ENCODE measurements around the gene KANSL1. TPM values are rescaled to one million over a fixed set of nuclear protein-coding genes. Genes with fewer than 3 reads are reported as not detected.
"Not testable (repeated sequence)": the region's sequence is repeated elsewhere in the genome, so short reads cannot be mapped to it uniquely, and the experiment has no call there.

KANSL1 gene
- total RNA-seq, 1 donor = 216 TPM

DNA sequence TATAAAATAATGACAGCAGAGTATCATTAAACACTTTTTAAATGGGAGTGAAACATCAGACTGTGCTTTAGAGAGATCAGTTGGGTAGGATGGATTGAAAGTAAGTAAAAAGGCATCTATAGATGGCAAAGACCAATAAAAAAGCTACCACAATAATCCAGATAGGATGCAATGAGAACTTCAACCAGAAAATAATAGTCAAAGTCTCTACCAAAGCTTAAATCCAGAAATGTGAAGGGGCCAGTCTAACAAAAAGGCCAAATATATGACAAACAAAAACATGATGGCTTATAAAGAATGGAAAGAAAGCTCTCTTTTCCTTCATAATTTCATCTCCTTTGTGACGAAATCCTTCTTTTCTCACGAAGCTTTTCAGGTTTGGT is 12.3 kb downstream of the KANSL1 start:
- Histone ChIP-seq H3K27me3 (ENCODE audit: insufficient read depth, low read length) (no peaks in the 10 kb centered on the region), H3K9me3 (ENCODE audit: low read depth, low read length) (no peaks in the 10 kb centered on the region), H3K4me1 (ENCODE audit: insufficient read depth, low read length) (peaks cover 75% of the 10 kb centered on the region), H3K4me3 (ENCODE audit: low read length) (no peak overlapping the region)

DNA sequence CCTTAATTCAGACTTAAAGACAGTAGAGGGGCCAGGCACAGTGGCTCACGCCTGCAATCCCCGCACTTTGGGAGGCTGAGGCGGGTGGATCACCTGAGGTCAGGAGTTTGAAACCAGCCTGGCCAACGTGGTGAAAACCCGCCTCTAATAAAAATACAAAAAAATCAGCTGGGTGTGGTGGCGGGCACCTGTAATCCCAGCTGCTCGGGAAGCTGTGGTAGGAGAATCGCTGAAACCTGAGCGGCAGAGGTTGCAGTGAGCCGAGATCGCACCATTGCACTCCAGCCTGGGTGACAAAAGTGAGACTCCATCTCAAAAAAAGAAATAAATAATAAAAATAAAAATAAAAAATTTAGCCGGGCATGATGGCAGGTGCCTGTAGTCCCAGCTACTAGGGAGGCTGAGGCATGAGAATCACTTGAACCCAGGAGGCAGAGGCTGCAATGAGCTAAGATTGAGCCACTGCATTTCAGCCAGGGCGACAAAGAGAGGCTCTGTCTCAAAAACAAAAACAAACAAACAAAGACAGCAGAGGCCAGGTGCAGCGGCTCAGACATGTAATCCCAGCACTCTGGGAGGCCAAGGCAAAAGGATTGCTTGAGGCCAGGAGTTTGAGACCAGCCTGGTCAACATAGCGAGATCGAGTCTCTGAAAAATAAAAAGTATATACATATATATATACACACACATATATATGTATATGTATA is 12.9 kb downstream of the KANSL1 start:
- not testable (repeated sequence) for H3K27me3 ChIP-seq (ENCODE audit: insufficient read depth, low read length); H3K4me3 ChIP-seq (ENCODE audit: low read length); H3K9me3 ChIP-seq (ENCODE audit: low read depth, low read length)
- H3K4me1 ChIP-seq (ENCODE audit: insufficient read depth, low read length) = peaks cover 75% of the 10 kb centered on the region

DNA sequence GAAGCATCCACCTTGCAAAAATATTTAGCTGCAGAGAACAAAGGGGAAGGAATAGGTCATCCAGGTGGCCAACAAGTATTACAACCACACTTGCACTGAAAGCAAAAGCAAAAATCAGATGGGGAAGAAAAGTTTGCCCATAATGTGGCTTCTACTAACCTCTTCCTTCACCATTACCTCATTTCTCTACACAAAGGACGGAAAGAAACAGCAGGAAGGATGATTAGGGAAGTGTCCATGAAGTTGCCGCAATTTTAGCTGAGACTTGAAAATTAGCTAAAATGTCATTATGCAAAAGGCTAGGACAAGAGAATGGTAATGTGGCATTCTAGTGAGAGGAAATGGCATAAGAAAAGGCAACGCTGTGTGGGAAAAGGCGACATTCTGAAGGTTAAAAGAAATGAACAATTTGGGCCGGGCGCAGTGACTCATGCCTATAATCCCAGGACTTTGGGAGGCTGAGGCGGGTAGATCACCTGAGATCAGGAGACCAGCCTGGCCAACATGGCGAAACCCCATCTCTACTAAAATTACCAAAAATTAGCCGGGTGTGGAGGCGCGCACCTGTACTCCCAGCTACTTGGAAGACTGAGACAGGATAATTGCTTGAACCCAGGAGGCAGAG is 13.7 kb downstream of the KANSL1 start:
- peaks cover 69% of the 10 kb centered on the region for H3K4me1 ChIP-seq (ENCODE audit: insufficient read depth, low read length)
- H3K27me3 ChIP-seq (ENCODE audit: insufficient read depth, low read length) = no peaks in the 10 kb centered on the region
- H3K4me3 ChIP-seq (ENCODE audit: low read length) = no peak overlapping the region
- no peaks in the 10 kb centered on the region for H3K9me3 ChIP-seq (ENCODE audit: low read depth, low read length)

DNA sequence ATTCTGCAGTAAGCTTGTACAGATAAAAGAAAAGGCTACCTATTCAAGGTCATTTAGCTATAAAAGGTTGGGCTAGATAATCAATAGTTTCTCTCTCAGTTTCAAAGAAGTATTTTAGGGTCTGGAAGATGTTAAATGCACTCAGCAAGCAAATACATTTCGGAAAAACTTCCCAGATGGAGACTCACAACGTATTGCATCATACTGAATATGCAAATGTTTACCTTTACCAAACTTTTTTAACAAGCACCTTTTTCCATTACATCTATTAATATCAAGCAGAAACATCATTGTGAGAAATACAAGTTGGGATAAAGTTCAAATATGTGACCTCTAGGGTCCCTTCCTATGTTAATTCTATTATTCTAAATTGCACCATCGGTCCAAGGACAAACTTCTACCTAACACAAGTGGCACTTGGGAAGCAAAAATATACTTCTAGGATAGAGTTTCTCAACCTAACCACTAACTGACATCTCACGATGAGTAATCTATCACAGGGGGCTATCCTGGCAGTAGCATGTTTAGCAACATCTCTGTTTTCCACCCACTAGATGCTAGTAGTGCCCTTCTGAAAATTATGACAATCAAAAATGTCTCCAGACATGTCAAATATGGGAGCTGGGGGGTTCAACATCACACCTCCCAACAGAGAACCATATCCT is 14.5 kb downstream of the KANSL1 start:
- Histone ChIP-seq H3K27me3 (ENCODE audit: insufficient read depth, low read length) (no peaks in the 10 kb centered on the region), H3K4me3 (ENCODE audit: low read length) (no peak overlapping the region), H3K4me1 (ENCODE audit: insufficient read depth, low read length) (peaks cover 65% of the 10 kb centered on the region), H3K9me3 (ENCODE audit: low read depth, low read length) (no peaks in the 10 kb centered on the region)

DNA sequence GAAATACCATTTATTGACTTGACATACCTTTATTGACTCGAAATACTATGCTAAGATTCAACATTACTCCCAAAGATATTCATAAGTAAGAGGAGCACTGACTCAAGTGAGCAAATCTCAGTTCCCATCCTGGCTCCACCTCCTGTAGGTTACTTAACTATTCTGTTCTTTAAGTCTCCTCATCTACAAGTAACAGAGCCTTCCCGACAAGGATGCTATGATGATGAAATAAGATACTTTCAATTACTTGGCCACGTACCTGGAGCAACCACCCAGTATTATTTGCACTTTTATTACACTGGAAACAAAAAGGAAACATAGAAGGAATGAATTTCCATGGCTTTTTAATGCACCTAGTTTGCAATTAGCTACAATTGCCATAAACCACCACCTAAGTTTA is 16.3 kb downstream of the KANSL1 start:
- peaks cover 54% of the 10 kb centered on the region for H3K4me1 ChIP-seq (ENCODE audit: insufficient read depth, low read length)
- no peaks in the 10 kb centered on the region for H3K27me3 ChIP-seq (ENCODE audit: insufficient read depth, low read length)
- no peak overlapping the region for H3K4me3 ChIP-seq (ENCODE audit: low read length)
- H3K9me3 ChIP-seq (ENCODE audit: low read depth, low read length) = no peaks in the 10 kb centered on the region

DNA sequence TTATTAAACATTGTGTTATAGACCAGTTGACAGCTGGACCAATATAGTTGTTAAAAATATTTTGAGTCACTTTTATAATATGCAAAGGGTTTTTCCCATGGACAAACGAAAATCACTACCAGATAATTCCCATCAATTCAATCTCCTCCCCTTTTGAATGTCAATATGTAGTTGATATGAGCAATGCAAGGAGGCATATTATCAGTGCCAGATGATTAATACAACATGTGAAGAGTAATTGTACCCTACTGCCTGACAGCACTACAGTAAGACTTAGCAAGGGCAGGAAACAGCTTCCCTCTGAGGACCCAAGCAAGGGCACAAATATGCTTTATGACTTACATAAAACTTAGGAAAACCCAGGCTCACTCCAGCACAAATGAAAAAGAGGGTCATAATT is 17.3 kb downstream of the KANSL1 start:
- no peak overlapping the region for H3K4me3 ChIP-seq (ENCODE audit: low read length)
- no peaks in the 10 kb centered on the region for H3K9me3 ChIP-seq (ENCODE audit: low read depth, low read length)
- no peaks in the 10 kb centered on the region for H3K27me3 ChIP-seq (ENCODE audit: insufficient read depth, low read length)
- peaks cover 58% of the 10 kb centered on the region for H3K4me1 ChIP-seq (ENCODE audit: insufficient read depth, low read length)

DNA sequence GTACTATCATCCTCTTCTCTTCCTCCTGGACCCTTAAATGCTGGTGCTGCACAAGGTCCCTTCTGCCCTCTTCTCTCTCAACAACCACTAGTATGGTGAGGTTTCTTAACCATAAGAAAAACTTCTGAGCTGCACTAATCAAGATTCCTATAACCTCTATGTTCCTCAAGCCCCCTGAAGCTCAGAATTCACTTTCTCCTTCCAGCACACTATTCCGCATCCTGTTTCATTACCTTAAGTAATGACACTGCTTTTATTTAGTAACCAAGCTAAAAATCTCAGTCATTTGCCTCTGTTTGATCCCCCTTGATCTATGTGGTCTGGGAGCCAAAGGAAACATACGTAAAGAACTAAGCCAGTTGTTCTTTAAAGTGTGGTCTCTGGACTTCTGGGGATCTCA is 20.1 kb downstream of the KANSL1 start:
- peaks cover 37% of the 10 kb centered on the region for H3K4me1 ChIP-seq (ENCODE audit: insufficient read depth, low read length)
- no peaks in the 10 kb centered on the region for H3K9me3 ChIP-seq (ENCODE audit: low read depth, low read length)

DNA sequence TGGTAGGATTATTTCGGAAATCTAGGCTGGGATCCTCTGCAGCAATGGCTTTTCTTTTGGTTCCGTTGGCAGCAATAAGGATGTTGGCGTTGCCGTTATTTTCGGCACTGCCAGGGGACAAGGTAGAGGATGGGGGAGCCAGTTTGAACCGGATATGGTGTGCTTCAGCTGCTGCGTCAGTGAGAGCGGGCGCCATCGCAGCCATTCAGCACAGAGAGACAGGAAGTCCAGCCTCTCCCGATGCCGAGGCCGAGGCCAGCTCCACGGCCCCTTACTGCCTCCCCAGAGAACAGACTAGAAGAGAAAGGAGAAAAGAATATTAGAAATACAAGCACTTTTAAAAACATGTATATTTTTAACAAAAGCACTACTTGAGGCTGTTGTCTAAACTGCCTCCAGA is 21.3 kb downstream of the KANSL1 start:
- Histone ChIP-seq H3K27me3 (ENCODE audit: insufficient read depth, low read length) (no peaks in the 10 kb centered on the region), H3K4me3 (ENCODE audit: low read length) (no peak overlapping the region), H3K9me3 (ENCODE audit: low read depth, low read length) (no peaks in the 10 kb centered on the region), H3K4me1 (ENCODE audit: insufficient read depth, low read length) (peaks cover 30% of the 10 kb centered on the region)

More for the DNA sequence above, 20.1 kb downstream of the KANSL1 start:
- no peaks in the 10 kb centered on the region for H3K27me3 ChIP-seq (ENCODE audit: insufficient read depth, low read length)
- H3K4me3 ChIP-seq (ENCODE audit: low read length) = no peak overlapping the region

DNA sequence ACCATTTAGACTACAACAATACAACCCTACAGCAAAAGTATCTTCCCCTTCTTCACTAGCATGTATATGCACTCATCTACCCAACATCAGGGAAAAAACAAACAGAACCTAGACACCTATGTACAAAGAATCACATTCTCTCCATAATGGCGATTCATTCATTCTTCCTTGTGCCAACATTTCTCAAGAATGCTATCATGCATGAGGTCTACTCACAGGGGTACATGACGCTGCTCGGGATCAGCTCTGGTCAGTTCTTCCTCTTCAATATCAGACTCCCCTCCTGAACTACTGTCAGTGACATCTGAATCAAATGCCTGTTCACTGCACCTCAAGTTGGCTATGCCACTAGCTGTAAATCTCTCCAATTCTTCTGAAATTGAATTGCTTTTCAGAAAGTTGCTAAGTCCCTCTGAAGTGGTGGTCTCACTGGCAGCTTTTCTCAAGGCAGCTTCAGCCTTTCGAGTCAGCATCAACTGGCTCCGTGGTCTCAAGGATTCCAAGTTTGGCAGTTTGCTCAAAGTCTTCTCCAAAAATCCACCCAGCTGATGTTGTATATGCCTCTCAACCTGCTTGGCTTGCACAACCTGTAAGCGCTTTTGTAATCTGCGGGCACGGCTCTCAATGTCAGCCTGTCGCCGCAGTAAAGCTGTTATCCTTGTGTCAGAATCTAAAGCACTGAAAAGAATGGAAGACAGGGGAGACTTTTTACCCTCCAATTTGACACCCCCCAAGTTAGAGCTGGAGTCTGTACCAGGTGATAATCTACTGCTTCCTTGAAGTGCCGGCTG is 22.4 kb downstream of the KANSL1 start:
- no peaks in the 10 kb centered on the region for H3K27me3 ChIP-seq (ENCODE audit: insufficient read depth, low read length)
- no peak overlapping the region for H3K4me3 ChIP-seq (ENCODE audit: low read length)
- H3K4me1 ChIP-seq (ENCODE audit: insufficient read depth, low read length) = peaks cover 28% of the 10 kb centered on the region
- no peaks in the 10 kb centered on the region for H3K9me3 ChIP-seq (ENCODE audit: low read depth, low read length)

DNA sequence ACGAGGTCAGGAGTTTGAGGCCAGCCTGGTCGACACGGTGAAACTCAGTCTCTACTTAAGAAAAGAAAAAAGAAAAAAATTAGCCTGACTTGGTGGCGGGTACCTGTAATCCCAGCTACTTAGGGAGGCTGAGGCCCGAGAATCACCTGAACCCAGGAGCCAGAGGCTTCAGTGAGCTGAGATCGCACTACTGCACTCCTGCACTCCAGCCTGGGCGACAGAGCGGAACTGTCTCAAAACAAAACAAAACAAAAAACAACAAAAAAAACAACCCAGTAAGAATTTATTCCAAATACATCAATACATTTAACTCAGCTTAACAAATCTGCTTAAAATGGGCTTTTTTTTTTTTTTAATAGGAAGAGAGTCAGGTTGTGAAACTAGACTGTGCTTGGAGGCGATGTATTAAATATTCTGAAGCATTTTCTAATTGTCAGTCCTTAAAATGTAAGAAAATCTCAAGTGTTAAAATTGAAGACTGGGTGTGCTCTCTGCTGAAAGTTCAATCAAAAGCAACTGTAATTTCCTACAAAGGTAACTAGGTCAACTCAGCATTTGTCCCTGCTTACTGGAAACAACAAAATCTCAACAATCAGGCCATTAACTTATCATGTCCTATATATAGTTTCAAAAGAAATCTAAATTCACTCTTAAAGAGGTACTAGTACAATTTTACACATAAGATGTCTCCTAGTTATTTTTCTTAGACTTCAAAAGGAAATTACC is 23.2 kb downstream of the KANSL1 start:
- H3K9me3 ChIP-seq (ENCODE audit: low read depth, low read length) = no peaks in the 10 kb centered on the region
- H3K27me3 ChIP-seq (ENCODE audit: insufficient read depth, low read length) = no peaks in the 10 kb centered on the region
- peaks cover 35% of the 10 kb centered on the region for H3K4me1 ChIP-seq (ENCODE audit: insufficient read depth, low read length)
- H3K4me3 ChIP-seq (ENCODE audit: low read length) = no peak overlapping the region

DNA sequence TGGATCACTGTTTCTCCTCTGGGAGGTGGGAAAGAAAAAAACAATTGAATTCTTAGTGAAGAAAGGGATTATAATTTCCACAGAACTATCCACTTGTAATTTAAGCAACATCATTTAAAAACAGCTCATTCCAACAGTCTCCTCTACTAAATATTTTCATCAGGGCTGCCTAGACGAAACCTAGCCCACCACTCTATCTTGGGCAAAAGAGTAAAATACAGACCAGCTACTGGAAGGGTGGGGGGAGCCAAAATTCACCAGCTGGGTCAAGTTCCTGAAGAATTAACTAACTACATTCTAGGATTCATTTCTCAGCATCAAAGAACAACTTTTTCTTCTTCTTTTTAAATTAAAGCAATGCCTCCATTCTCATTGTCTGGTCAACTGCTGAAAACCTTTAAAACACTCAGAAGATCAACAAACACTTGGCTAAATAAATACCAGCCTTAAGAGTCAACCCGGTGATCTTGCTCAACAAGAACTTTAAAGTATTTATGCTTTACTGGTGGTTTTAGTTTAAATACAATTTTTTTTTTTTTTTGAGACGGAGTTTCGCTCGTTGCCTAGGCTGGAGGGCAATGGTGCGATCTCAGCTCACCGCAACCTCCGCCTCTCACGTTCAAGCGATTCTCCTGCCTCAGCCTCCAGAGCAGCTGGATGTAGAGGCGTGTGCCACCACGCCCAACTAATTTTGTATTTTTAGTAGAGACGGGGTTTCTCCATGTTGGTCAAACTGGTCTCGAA is 25.2 kb downstream of the KANSL1 start:
- no peaks in the 10 kb centered on the region for H3K9me3 ChIP-seq (ENCODE audit: low read depth, low read length)
- H3K4me1 ChIP-seq (ENCODE audit: insufficient read depth, low read length) = peaks cover 47% of the 10 kb centered on the region
- H3K4me3 ChIP-seq (ENCODE audit: low read length) = no peak overlapping the region
- no peaks in the 10 kb centered on the region for H3K27me3 ChIP-seq (ENCODE audit: insufficient read depth, low read length)

DNA sequence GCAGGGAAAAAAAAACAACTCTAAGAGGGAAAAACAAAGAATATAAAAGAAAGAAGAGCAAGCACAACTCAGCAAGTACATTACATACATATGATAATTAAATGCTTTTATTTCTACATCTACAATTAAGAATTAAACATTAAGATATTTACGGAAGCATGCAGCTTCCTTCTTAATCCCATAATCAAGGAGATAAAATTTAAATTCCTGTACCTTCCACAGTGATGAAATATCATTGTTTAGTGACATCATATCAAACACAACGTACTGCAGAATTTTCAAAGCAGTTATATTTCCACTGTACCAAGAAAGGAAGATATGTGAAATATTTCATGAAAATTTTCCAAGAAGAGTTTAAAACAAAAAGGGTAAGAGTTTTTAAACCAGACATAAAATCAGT is 26.0 kb downstream of the KANSL1 start:
- Histone ChIP-seq H3K9me3 (ENCODE audit: low read depth, low read length) (no peaks in the 10 kb centered on the region), H3K4me1 (ENCODE audit: insufficient read depth, low read length) (peaks cover 54% of the 10 kb centered on the region), H3K4me3 (ENCODE audit: low read length) (no peak overlapping the region), H3K27me3 (ENCODE audit: insufficient read depth, low read length) (no peaks in the 10 kb centered on the region)

DNA sequence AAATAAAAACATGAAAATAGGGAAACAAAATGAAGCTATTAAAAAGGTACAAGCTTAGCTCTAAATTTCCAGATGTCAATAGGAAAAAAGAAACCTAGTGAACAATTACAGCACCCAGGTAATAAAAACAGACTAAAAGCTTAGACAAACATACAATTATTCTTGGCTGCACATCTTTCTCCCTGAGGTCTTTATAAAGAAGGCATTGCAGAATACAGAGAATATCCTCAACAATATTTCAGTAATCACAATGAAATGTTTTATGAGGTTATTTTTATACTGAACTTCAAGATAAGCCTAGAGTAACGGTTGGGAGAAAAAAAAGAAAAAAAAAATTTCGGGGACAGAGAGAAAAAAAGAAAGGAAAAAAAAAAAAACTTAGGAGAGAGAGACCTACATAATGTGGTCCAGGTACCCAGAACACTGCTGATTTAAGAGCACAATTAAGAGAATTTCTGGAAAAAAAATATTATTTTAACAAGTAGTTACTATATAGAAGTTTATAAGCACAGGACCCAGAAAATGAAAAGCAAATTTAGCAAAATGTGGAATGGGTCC is 26.5 kb downstream of the KANSL1 start:
- peaks cover 53% of the 10 kb centered on the region for H3K4me1 ChIP-seq (ENCODE audit: insufficient read depth, low read length)
- no peaks in the 10 kb centered on the region for H3K9me3 ChIP-seq (ENCODE audit: low read depth, low read length)
- H3K4me3 ChIP-seq (ENCODE audit: low read length) = no peak overlapping the region
- H3K27me3 ChIP-seq (ENCODE audit: insufficient read depth, low read length) = no peaks in the 10 kb centered on the region

All from mononuclear cell (primary cell).